Stimulated activated CD8-positive, alpha-beta memory T cell treated with anti-CD3 and anti-CD28 coated beads, Interleukin-12 subunit alpha, Interleukin-12 subunit beta, amount 100 ng/mL, for 24 hours (primary cell): Measurements from ENCODE around the gene STX1A.

ENCODE experiments used
- DNase-seq: peaks from one replicate; pipeline ENCODE4 v3.0.0-alpha.2; 2020; ENCODE audit errors: extremely low read depth

The STX1A gene

GRCh38 chr7:73707045-73707631, 12.3 kb downstream of the STX1A start:
- no peak for DNase-seq

- no peak for DNase-seq
Measured at GRCh38 chr7:73706126-73707044, 13.1 kb downstream of the STX1A start.

GRCh38 chr7:73705551-73705920, 13.9 kb downstream of the STX1A start:
- DNase-seq = no peak

- no peak for DNase-seq
Measured at GRCh38 chr7:73704640-73705550, 14.6 kb downstream of the STX1A start.

GRCh38 chr7:73703757-73704639, 15.5 kb downstream of the STX1A start:
- DNase-seq = no peak

GRCh38 chr7:73703225-73703624, 16.2 kb downstream of the STX1A start:
- DNase-seq = no peak

- no peak for DNase-seq
Measured at GRCh38 chr7:73702665-73703064, 16.8 kb downstream of the STX1A start.

- DNase-seq = no peak
Measured at GRCh38 chr7:73702226-73702625, 17.2 kb downstream of the STX1A start.

- DNase-seq = no peak
Measured at GRCh38 chr7:73701357-73701995, 18.0 kb downstream of the STX1A start.

GRCh38 chr7:73700581-73701134, 18.8 kb downstream of the STX1A start:
- no peak for DNase-seq

GRCh38 chr7:73700069-73700423, 19.4 kb downstream of the STX1A start:
- no peak for DNase-seq

- no peak for DNase-seq
Measured at GRCh38 chr7:73699370-73700068, 19.9 kb downstream of the STX1A start.

GRCh38 chr7:73698410-73698809, 21.1 kb downstream of the STX1A start:
- DNase-seq = no peak

GRCh38 chr7:73696372-73696771, 23.1 kb downstream of the STX1A start:
- no peak for DNase-seq

GRCh38 chr7:73690646-73691045, 28.8 kb downstream of the STX1A start:
- no peak for DNase-seq

- DNase-seq = no peak
Measured at GRCh38 chr7:73688288-73688687, 31.2 kb downstream of the STX1A start.

GRCh38 chr7:73685311-73685710, 34.2 kb downstream of the STX1A start:
- DNase-seq = no peak

- no peak for DNase-seq
Measured at GRCh38 chr7:73683788-73684693, 35.4 kb downstream of the STX1A start.
